NCI-H526 (cell line): Measurements from ENCODE around the gene NASP.

Experiments
- DNase-seq, 2 experiments: peaks; one replicate each; lab custom pipeline; 2025; lab: John Stamatoyannopoulos, UW

Gene NASP

GRCh38 chr1:45583666-45584350 lies at the start of gene NASP:
Gene NASP, plus strand, starts transcription at chr1:45584041. Its CDS starts 106 bp downstream, at chr1:45584147.
- peak; percentile 94 to 96 for DNase-seq

DNA sequence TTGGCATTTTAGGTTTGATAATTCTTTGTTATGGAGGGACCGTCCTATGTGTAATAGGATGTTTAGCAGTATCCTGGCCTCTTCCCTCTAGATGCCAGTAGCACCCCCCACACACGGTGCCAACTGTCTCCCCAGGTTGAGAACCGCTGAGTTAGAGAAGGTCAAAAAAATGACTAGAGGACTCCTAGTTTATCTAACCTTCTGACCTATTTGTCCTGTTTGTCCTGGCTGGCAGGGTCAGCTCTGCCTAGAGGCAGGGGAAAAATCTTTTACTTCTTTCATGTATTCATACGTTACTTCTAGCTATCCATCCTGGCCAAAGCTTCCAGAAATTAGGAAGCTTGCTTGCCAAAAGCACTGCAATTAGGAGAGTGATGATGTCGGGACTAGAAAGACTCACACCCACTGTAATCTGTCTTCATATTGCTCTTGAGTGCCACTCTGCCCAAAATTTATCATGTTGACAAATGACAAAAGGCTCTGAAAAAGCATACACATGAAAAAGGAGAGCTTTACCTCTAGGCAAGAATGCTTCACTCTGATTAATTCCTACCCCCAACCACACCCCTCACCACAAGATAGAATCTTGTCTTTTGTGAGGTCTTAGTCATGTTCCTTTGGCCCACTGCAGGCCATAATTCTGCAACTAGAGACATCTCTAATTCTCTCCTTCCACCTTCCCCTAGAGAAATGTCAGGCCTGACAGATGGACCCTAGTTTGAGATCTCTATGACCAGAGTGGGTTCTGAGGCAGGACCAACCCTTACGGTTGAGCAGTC lies 47.7 kb upstream of the NASP start:
- DNase-seq, result no peak

DNA sequence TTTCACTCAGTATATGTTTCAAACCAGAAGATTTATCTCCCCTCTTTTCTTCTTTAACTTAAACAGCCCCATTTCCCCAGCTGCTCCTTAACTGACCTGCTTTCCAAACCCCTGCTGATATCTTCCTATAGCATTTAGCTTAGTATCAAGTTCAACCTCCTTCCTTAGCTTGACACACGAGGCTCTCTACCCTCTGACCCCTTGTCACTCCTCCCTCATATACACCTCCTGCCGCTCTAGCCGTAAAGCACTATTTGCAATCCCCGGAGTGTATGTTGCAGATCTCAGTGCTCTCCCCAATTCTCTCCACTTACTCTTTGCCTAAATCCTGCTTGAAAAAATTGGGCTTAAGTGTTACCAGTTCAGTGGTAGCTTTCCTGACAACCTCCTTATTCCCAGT lies 47.0 kb upstream of the NASP start:
- no peak for DNase-seq

DNA sequence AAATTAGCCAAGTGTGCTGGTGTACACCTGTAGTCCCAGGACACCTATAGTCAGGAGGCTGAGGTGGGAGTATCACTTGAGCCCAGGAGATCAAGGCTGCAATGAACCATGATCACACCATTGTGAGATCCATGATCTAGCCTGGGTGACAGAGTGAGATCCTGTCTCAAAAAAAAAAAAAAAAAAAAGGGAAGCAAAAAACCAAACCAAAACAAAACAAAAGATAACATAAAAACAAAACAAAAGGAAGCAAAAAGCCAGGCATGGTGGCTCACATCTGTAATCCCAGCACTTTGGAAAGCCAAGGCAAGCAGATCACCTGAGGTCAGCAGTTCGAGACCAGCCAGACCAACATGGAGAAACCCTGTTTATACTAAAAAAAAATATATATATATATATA lies 42.6 kb upstream of the NASP start:
- DNase-seq, result no peak

GRCh38 chr1:45542591-45542990 lies 41.2 kb upstream of the NASP start:
- DNase-seq, result no peak

DNA sequence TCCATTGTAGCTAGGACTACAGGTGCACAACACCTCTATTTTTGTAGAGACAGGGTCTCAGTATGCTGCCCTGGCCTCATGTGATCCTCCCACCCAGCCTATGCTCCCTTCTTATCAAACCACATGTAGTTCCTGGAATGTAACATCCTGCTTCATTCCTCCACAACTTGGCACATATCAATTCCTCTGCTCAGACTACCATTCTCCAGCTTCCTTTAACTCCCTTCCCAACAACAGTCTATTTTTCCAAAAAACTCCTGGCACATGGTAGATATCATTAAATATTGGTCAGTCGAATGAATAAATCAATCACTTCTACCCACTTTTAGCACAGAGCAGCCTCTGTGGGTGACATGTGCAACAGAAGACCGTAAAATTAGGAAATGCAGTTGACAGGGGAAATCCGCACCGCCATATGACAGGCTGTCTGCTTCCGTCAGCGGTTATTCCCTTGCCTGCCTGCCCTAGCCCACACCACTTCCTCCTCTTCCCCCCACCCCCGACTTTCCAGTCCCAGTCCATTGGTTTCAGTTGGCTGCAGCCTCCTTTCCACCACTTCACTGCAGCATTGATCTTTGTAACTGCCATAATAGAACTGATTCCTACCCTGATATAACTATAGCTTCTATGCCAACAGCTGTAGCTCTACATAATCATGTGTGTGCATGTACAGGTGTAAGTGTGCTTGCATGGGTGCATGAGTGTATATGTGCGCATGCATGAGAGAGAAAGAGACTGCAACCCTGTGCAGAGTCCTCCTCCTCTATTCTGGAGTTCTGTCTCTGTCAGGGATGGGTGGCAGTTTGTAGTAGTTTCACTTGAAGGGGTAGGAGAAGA lies 40.0 kb upstream of the NASP start:
- no peak for DNase-seq

- DNase-seq, result no peak
Measured at GRCh38 chr1:45544530-45544929, 39.3 kb upstream of the NASP start.

GRCh38 chr1:45545019-45545493 lies 38.8 kb upstream of the NASP start:
- no peak for DNase-seq

DNA sequence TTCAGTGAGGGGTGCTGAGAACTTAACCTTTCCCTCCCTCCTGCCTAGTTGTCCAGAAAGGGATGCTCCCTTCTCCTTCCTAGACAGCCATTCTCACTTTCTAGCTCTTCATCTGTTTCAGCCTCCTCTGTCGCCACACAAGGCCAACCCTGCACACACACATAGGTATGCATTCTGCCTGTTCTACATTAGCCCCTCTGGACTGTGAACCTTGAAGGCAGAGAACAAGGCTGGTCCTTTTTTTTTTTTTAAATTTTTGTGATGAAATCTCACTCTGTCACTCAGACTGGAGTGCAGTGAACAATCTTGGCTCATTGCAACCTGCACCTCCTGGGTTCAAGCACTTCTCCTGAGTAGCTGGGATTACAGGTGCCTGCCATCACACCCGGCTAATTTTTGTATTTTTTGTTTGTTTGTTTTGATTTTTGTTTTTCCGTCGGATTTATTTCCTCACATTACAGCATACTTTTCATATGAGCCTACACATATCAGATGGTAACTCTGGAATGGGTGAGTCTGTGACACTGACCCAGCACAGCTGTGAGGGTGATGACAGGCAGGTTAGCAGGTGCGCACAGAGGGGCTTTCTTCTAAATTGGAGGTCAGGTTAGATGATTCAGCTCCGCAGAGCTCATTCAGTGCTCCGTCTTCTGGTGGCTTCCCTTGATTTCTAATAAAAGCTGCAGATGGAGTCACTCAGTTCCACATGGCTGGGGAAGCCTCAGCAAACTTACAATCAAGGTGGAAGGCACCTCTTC lies 38.1 kb upstream of the NASP start:
- DNase-seq, result no peak

DNA sequence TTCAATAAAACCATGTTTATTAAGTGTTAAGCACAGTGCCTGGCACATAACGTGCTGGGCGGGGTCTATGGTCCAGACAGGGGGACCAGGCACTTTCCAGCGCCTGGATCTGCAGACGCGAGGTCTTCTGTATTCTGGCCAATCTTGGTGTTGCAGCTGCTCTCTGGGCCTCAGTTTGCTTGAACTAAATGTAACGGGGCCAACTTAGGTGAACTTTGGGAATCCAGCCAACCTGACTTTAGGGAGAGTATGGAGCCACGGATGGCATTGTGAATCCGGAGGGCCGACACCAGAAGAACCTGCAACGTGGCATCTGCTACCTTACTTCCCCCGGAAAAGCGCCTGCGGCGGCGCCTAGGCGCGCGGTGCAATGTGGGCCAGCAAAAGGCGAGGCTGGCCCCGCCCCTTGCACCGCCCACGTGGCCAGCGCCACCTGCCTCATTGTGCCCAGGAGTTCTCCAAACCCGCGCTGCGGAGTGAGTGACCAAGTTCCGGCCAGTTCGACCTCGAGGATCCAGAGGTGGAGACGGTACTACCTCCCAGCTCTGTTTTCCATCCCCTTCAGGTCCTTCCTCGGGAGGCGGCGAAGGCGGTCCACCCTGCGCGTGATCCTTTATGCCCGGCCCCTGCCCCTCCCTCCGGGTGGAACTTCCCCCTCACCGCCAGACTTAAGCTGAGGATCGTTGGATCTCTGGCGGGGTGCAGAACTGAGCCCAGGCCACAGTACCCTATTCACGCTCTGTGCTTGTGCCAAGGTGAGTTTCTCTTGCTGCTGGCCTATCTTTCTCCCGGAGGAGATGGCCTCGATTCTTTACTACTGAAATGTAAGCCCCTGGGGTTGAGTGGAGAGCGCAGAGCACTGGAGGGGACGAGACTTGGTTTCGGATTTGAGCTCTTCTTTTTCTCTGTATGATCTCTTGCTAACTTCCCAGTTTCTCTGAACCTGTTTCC lies 33.2 kb upstream of the NASP start, which contains the start of gene AKR1A1:
Gene AKR1A1 (plus strand): TSS at position 426 of the 951 bp plus-strand sequence. CDS start 10,969 bp downstream, outside the sequence.
- peak; percentile 94 to 98 for DNase-seq

DNA sequence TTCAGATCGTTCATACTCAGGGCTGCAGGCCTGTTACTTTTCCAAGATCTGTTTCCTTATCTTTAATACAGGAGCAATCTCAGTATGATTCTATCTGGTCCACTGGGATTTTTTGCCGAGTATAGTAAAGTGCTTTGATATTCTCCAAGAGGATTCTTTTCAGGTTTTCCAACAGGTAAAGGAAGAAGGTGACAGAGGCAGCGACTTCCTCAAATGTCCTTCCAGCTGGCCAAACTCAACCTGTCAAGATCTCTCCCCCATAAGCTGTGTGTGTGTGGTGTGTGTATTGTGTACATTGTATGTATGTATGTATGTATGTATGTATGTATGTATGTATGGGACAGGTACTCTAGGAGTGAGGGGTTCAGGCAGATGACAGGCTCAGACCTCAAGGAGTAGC lies 32.2 kb upstream of the NASP start:
- DNase-seq, result no peak

GRCh38 chr1:45552331-45552730 lies 31.5 kb upstream of the NASP start:
- no peak for DNase-seq

- DNase-seq, result no peak
Measured at GRCh38 chr1:45554198-45554597, 29.6 kb upstream of the NASP start.

GRCh38 chr1:45557422-45557944 lies 26.4 kb upstream of the NASP start:
- DNase-seq, result no peak

- DNase-seq, result no peak
Measured at GRCh38 chr1:45563843-45564242, 20.0 kb upstream of the NASP start.

- no peak for DNase-seq
Measured at GRCh38 chr1:45566722-45567121, 17.1 kb upstream of the NASP start.

DNA sequence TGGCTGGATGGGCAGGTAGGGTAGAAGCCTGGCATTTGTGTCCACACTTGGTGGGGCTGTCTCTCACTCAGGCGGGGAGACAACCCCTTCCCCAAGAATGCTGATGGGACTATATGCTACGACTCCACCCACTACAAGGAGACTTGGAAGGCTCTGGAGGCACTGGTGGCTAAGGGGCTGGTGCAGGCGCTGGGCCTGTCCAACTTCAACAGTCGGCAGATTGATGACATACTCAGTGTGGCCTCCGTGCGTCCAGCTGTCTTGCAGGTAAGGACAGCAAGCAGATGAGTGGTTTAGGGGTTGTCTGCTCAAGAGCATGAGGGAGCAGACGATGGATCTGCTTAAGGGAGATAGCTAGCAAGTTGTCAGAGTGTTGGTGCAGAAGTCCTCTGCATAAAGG lies 15.9 kb upstream of the NASP start:
- DNase-seq, result no peak

DNA sequence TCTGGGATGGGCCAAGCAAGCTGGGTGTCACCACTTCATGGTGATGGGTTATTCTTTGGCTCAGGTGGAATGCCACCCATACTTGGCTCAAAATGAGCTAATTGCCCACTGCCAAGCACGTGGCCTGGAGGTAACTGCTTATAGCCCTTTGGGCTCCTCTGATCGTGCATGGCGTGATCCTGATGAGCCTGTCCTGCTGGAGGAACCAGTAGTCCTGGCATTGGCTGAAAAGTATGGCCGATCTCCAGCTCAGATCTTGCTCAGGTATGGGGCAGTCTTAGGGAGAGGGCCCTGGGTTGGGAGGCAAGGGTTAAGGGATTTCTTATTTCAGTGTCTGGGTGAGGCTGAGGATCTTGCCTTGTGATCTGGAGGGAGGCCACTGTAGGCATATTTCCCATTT lies 15.4 kb upstream of the NASP start:
- no peak for DNase-seq

GRCh38 chr1:45569571-45569961 lies 14.3 kb upstream of the NASP start:
- DNase-seq, result no peak

GRCh38 chr1:45569962-45570581 lies 13.8 kb upstream of the NASP start:
- DNase-seq, result peak; percentile 53 to 86
